Neural progenitor cell (in vitro differentiated cells): ENCODE measurements around the gene EIF5A.

ENCODE experiments used
- CTCF ChIP-seq: fragments of 200-600 bp; sonication (generic); IDR thresholded peaks from 2 replicates; pipeline ENCODE4 v1.5.1; 2017; ENCODE audit warnings: antibody characterized with exemption, mild to moderate bottlenecking
- EZH2 ChIP-seq: fragments of 200-600 bp; sonication (generic); IDR thresholded peaks from 2 replicates; pipeline ENCODE4 v1.6.1; 2017; ENCODE audit warnings: antibody characterized with exemption, mild to moderate bottlenecking, moderate library complexity
- EZH2phosphoT487 ChIP-seq: fragments of 200-600 bp; sonication (generic); IDR thresholded peaks from 2 replicates; pipeline ENCODE4 v1.6.1; 2017; ENCODE audit warnings: antibody characterized with exemption

GRCh38 chr17:7312432-7313087 is 5.1 kb downstream of the EIF5A start:
- TF ChIP-seq CTCF: no peak
- no peak for TF ChIP-seq EZH2phosphoT487
- TF ChIP-seq EZH2: no peak
